ENCODE results near the gene IGFL1.

DNA sequence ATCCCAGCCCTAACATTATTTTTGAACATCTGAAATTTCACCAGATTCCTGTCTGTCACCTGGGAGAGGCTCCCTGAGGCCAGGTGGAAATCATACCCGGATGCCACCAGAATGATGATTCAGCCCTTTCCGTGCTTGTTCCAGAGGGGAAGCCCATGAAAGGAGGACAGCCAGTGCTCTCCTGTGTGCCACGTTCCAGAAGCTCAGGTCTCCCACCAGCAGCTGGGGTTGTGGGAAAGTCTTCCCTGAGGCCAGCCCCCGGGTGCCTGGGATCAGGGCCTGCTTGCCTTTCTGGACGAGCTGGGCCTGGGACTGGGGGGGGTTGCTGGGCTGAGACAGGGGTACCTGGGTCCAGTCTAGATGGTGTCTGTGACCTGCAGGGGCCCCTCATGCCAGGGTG is 25.5 kb upstream of the IGFL1 start:
- TF ChIP-seq CTCF (IDR thresholded peaks at IDR 0.05) (no peak), POLR2AphosphoS5 (IDR thresholded peaks at IDR 0.05) (no peak), EP300 (IDR thresholded peaks at IDR 0.05) (no peak), POLR2A (IDR thresholded peaks at IDR 0.05) (no peak)

All from gastroesophageal sphincter (tissue), 3 donors.